GM12865 (cell line): Measurements from ENCODE around the gene CACNA1B.

ENCODE experiments used
- DNase-seq: peaks from one replicate; pipeline ENCODE4 v3.0.0; 2010; ENCODE audit warnings: low read depth
- H3K4me3 ChIP-seq: 2 replicates; pipeline ENCODE4 v1.5.1; 2011; ENCODE audit warnings: mild to moderate bottlenecking, low read depth, low read length, control low read depth
- CTCF ChIP-seq: IDR thresholded peaks from 2 replicates; pipeline ENCODE4 v1.5.1; 2011; ENCODE audit warnings: low read length, control low read depth, low read depth, inconsistent platforms; ENCODE audit not compliant: insufficient read depth; ENCODE audit errors: missing control alignments

CACNA1B gene

GRCh38 chr9:137951597-137952490 lies 74.3 kb downstream of the CACNA1B start:
- no peak for TF ChIP-seq CTCF
- DNase-seq: no peak
- H3K4me3 ChIP-seq: no peak overlapping the region

- no peak for TF ChIP-seq CTCF
- DNase-seq: no peak
- H3K4me3 ChIP-seq: no peak overlapping the region
Measured at GRCh38 chr9:137952976-137953666, 75.5 kb downstream of the CACNA1B start.

GRCh38 chr9:137953683-137954438 lies 76.3 kb downstream of the CACNA1B start:
- no peak for TF ChIP-seq CTCF
- DNase-seq: no peak

GRCh38 chr9:137955224-137955570 lies 77.6 kb downstream of the CACNA1B start:
- H3K4me3 ChIP-seq: no peak overlapping the region
- DNase-seq: no peak
- TF ChIP-seq CTCF: no peak

More at GRCh38 chr9:137953683-137954438, 76.3 kb downstream of the CACNA1B start:
- no peak overlapping the region for H3K4me3 ChIP-seq

- TF ChIP-seq CTCF: no peak
- H3K4me3 ChIP-seq: no peak overlapping the region
- no peak for DNase-seq
Measured at GRCh38 chr9:137955586-137955985, 78.0 kb downstream of the CACNA1B start.

- TF ChIP-seq CTCF: no peak
- no peak for DNase-seq
- no peak overlapping the region for H3K4me3 ChIP-seq
Measured at GRCh38 chr9:137956039-137956438, 78.5 kb downstream of the CACNA1B start.
